Aorta (tissue), 4 donors: ENCODE measurements around the gene DDIT3. TPM values are rescaled to one million over a fixed set of nuclear protein-coding genes. Genes with fewer than 3 reads are reported as not detected.

ENCODE experiments used
- microRNA-seq, 2 donors: library from miRNA; unstranded; fragments of <30 nt; microRNA quantifications; one replicate each; pipeline ENCODE4 v1.2.0, GENCODE V29; 2020
- polyA plus RNA-seq, 2 donors: library from polyadenylated mRNA; stranded (reverse); fragments of 200-250 nt; gene quantifications; one replicate each; pipeline ENCODE4 v1.2.3, GENCODE V29; 2013
- total RNA-seq, 2 donors: library from RNA; stranded (reverse); fragmentation: NEBNext Ultra II Directional; extraction: Animal tissue kit (Norgen Biotek cat#: 25700); gene quantifications; one replicate each; pipeline ENCODE4 v1.2.1, GENCODE V29; 2021
- donor health status: healthy with polysubstance abuse.
- donor health status: Bipolar disorder and iron deficiency.
- donor health status: DM: no; HTN: no; CAD: no.
- donor health status: DM: yes; HTN: yes; CAD: no.

The DDIT3 gene
- total and polyA plus RNA-seq, 4 donors = 24.8 to 49.6 (median 33.9) TPM

Small RNAs within 50 kb of the gene (microRNA-seq; reads per million reads assigned to microRNA genes)
- gene MIR616 = 0 to 0.60 reads per million in 2 donors
- gene MIR6758 = 0 to 0.99 reads per million in 2 donors

Other genes with a start within 250 kb of the DDIT3 start
- 10 to 100 TPM; 55.8 to 75.4 TPM for gene R3HDM2, start 89.5 kb downstream of the DDIT3 start, total RNA-seq
- gene R3HDM2, start 89.5 kb downstream of the DDIT3 start, polyA plus RNA-seq = 10 to 100 TPM; 11.3 to 22.7 TPM
- not detected for gene INHBC, start 85.7 kb downstream of the DDIT3 start, total RNA-seq
- gene INHBC, start 85.7 kb downstream of the DDIT3 start, polyA plus RNA-seq = not detected
- gene INHBE, start 65.2 kb downstream of the DDIT3 start, total RNA-seq = not detected
- not detected for gene INHBE, start 65.2 kb downstream of the DDIT3 start, polyA plus RNA-seq
- gene GLI1, start 60.7 kb downstream of the DDIT3 start, total RNA-seq = 10 to 100 TPM in 1 of 2 donors, 1 to 10 TPM in 1; 2.4 to 15.5 TPM
- 1 to 10 TPM in 1 of 2 donors, under 1 TPM in 1; 0.25 to 2.1 TPM for gene GLI1, start 60.7 kb downstream of the DDIT3 start, polyA plus RNA-seq
- 10 to 100 TPM; 16.2 to 38.8 TPM for gene ARHGAP9, start 40.6 kb downstream of the DDIT3 start, total RNA-seq
- gene ARHGAP9, start 40.6 kb downstream of the DDIT3 start, polyA plus RNA-seq = 10 to 100 TPM in 1 of 2 donors, 1 to 10 TPM in 1; 5.5 to 21.2 TPM
- gene MARS1, start 32.4 kb downstream of the DDIT3 start, total RNA-seq = 100 to 1,000 TPM; 117 to 136 TPM
- gene MARS1, start 32.4 kb downstream of the DDIT3 start, polyA plus RNA-seq = 10 to 100 TPM; 34.9 to 95.8 TPM
- 10 to 100 TPM; 65.0 to 77.4 TPM for gene MBD6, start 2.3 kb upstream of the DDIT3 start, total RNA-seq
- 10 to 100 TPM in 1 of 2 donors, 1 to 10 TPM in 1; 7.5 to 73.4 TPM for gene MBD6, start 2.3 kb upstream of the DDIT3 start, polyA plus RNA-seq
- gene DCTN2, start 26.7 kb upstream of the DDIT3 start, total RNA-seq = 100 to 1,000 TPM; 122 to 128 TPM
- gene DCTN2, start 26.7 kb upstream of the DDIT3 start, polyA plus RNA-seq = 100 to 1,000 TPM; 138 to 159 TPM
- 1 to 10 TPM; 1.3 to 3.5 TPM for gene KIF5A, start 29.5 kb upstream of the DDIT3 start, total RNA-seq
- gene KIF5A, start 29.5 kb upstream of the DDIT3 start, polyA plus RNA-seq = under 1 TPM; 0.75 to 0.92 TPM
- 10 to 100 TPM; 25.1 to 28.4 TPM for gene PIP4K2C, start 70.7 kb upstream of the DDIT3 start, total RNA-seq
- gene PIP4K2C, start 70.7 kb upstream of the DDIT3 start, polyA plus RNA-seq = 10 to 100 TPM; 14.5 to 27.0 TPM
- 10 to 100 TPM; 47.2 to 47.4 TPM for gene DTX3, start 84.3 kb upstream of the DDIT3 start, total RNA-seq
- 100 to 1,000 TPM in 1 of 2 donors, 10 to 100 TPM in 1; 14.0 to 123 TPM for gene DTX3, start 84.3 kb upstream of the DDIT3 start, polyA plus RNA-seq
- gene ARHGEF25, start 90.9 kb upstream of the DDIT3 start, total RNA-seq = 10 to 100 TPM; 72.0 to 73.0 TPM
- 100 to 1,000 TPM in 1 of 2 donors, 10 to 100 TPM in 1; 65.6 to 253 TPM for gene ARHGEF25, start 90.9 kb upstream of the DDIT3 start, polyA plus RNA-seq
- gene B4GALNT1, start 112.7 kb upstream of the DDIT3 start, total RNA-seq = 1 to 10 TPM; 5.9 to 6.5 TPM
- 1 to 10 TPM; 1.0 to 2.9 TPM for gene B4GALNT1, start 112.7 kb upstream of the DDIT3 start, polyA plus RNA-seq
- 100 to 1,000 TPM; 208 to 252 TPM for gene OS9, start 173.6 kb upstream of the DDIT3 start, total RNA-seq
- 100 to 1,000 TPM; 139 to 253 TPM for gene OS9, start 173.6 kb upstream of the DDIT3 start, polyA plus RNA-seq
- gene AGAP2, start 218.2 kb upstream of the DDIT3 start, total RNA-seq = 1 to 10 TPM; 2.6 to 3.6 TPM
- gene AGAP2, start 218.2 kb upstream of the DDIT3 start, polyA plus RNA-seq = under 1 TPM; 0.18 to 0.88 TPM
- gene TSPAN31, start 224.5 kb upstream of the DDIT3 start, total RNA-seq = 10 to 100 TPM; 31.4 to 37.6 TPM
- 10 to 100 TPM; 27.4 to 40.6 TPM for gene TSPAN31, start 224.5 kb upstream of the DDIT3 start, polyA plus RNA-seq
- 10 to 100 TPM; 54.6 to 55.0 TPM for gene CDK4, start 231.8 kb upstream of the DDIT3 start, total RNA-seq
- gene CDK4, start 231.8 kb upstream of the DDIT3 start, polyA plus RNA-seq = 10 to 100 TPM; 44.7 to 60.4 TPM
- 10 to 100 TPM; 10.8 to 17.1 TPM for gene MARCHF9, start 234.6 kb upstream of the DDIT3 start, total RNA-seq
- 10 to 100 TPM in 1 of 2 donors, 1 to 10 TPM in 1; 4.8 to 29.9 TPM for gene MARCHF9, start 234.6 kb upstream of the DDIT3 start, polyA plus RNA-seq
- 1 to 10 TPM in 1 of 2 donors, under 1 TPM in 1; 0.94 to 1.5 TPM for gene CYP27B1, start 246.6 kb upstream of the DDIT3 start, total RNA-seq
- gene CYP27B1, start 246.6 kb upstream of the DDIT3 start, polyA plus RNA-seq = under 1 TPM in 1 of 2 donors, not detected in 1; 0.28 TPM